A549 (cell line): ENCODE measurements around the gene GIMD1. TPM values are rescaled to one million over a fixed set of nuclear protein-coding genes. Genes with fewer than 3 reads are reported as not detected.

Source experiments
- ATAC-seq, 2 experiments: fragments of 200-7000 bp in 1 of 2; fragments of >200 bp in 1 of 2; cut with Nextera tagmentation in 1 of 2; cut with Tn5 transposase in 1 of 2; 3 replicates each; pipeline versions ENCODE4 v1.8.0 to v1.9.1; 2018 to 2020; ENCODE audit warnings: mild to moderate bottlenecking in 1 of 2, moderate library complexity in 1 of 2
- CTCF ChIA-PET: fragments of 300-600 bp; sonication (Branson Sonifier 250); formaldehyde crosslinking; extraction: SDS; loops from one replicate; lab custom pipeline; 2021; ENCODE audit warnings: antibody characterized with exemption, inconsistent platforms; lab: Yijun Ruan, JAX
- POLR2A ChIA-PET: fragments of 350-600 bp; formaldehyde crosslinking; extraction: SDS; loops from one replicate; lab custom pipeline; 2021; ENCODE audit warnings: antibody characterized with exemption, inconsistent platforms; lab: Yijun Ruan, JAX
- DNase-seq, 2 experiments: peaks; one replicate each; pipeline versions ENCODE4 v3.0.0 to v3.0.0-alpha.2; 2011 to 2016; ENCODE audit warnings: low read depth in 1 of 2, low spot score in 1 of 2
- FAIRE-seq: peaks from 2 replicates; lab custom pipeline; 2011; peaks lifted over from hg19 to GRCh38; lab: Jason Lieb, UNC
- H3K27ac ChIP-seq, 2 experiments: fragments of >200 bp; sonication (Bioruptor Twin); formaldehyde crosslinking; 3 replicates each; pipeline ENCODE4 v1.5.1; 2016 to 2017
- H3K4me1 ChIP-seq: fragments of >200 bp; sonication (Bioruptor Twin); formaldehyde crosslinking; 3 replicates; pipeline ENCODE4 v1.6.1; 2016
- H3K4me2 ChIP-seq: fragments of >200 bp; sonication (Bioruptor Twin); formaldehyde crosslinking; 3 replicates; pipeline ENCODE4 v1.6.1; 2016
- H3K4me3 ChIP-seq: fragments of >200 bp; sonication (Bioruptor Twin); formaldehyde crosslinking; 3 replicates; pipeline ENCODE4 v1.5.1; 2016
- H3K9me3 ChIP-seq: fragments of >200 bp; sonication (Bioruptor Twin); formaldehyde crosslinking; 3 replicates; pipeline ENCODE4 v1.6.1; 2016
- BHLHE40 ChIP-seq: IDR thresholded peaks from 2 replicates; pipeline ENCODE4 v1.6.1; 2012; ENCODE audit warnings: low read depth, low read length, inconsistent platforms
- CBX2 ChIP-seq: fragments of 200-600 bp; sonication (generic); IDR thresholded peaks from 2 replicates; pipeline ENCODE4 v1.6.1; 2016; ENCODE audit warnings: low read depth, mild to moderate bottlenecking, borderline replicate concordance
- CEBPB ChIP-seq, 2 experiments: fragments of >200 bp in 1 of 2; sonication (Bioruptor Twin) in 1 of 2; formaldehyde crosslinking in 1 of 2; IDR thresholded peaks; 2 replicates each; pipeline ENCODE4 v1.6.1; 2012 to 2016
- CHD2 ChIP-seq: fragments of 150-350 bp; IDR thresholded peaks from 2 replicates; pipeline ENCODE4 v1.6.1; 2014; ENCODE audit warnings: low read length; ENCODE audit not compliant: partially characterized antibody
- EHF ChIP-seq: fragments of 250-450 bp; sonication (Bioruptor Pico); IDR thresholded peaks from 2 replicates; pipeline ENCODE4 v1.5.0; 2020; ENCODE audit warnings: mild to moderate bottlenecking
- EHMT2 ChIP-seq: fragments of 200-600 bp; sonication (generic); IDR thresholded peaks from 2 replicates; pipeline ENCODE4 v1.6.1; 2016; ENCODE audit warnings: antibody characterized with exemption, low read depth, mild to moderate bottlenecking, moderate library complexity
- FOSL2 ChIP-seq, 2 experiments: fragments of 450-650 bp in 1 of 2; fragments of >200 bp in 1 of 2; sonication (Bioruptor Twin) in 1 of 2; formaldehyde crosslinking; IDR thresholded peaks; 2 replicates each; pipeline versions ENCODE4 v1.5.0 to v1.6.1; 2016 to 2020; ENCODE audit warnings: mild to moderate bottlenecking in 1 of 2, moderate library complexity in 1 of 2
- FOXS1 ChIP-seq: fragments of 250-450 bp; sonication (Bioruptor Pico); IDR thresholded peaks from 2 replicates; pipeline ENCODE4 v1.5.0; 2020; ENCODE audit warnings: mild to moderate bottlenecking, moderate library complexity
- GATA3 ChIP-seq: IDR thresholded peaks from 2 replicates; pipeline ENCODE4 v1.6.1; 2012; ENCODE audit warnings: borderline replicate concordance
- HEYL ChIP-seq: fragments of 250-450 bp; sonication (Bioruptor Pico); IDR thresholded peaks from 2 replicates; pipeline ENCODE4 v1.8.0; 2021; ENCODE audit warnings: mild to moderate bottlenecking, moderate library complexity
- HOXA7 ChIP-seq: fragments of 250-450 bp; sonication (Bioruptor Pico); IDR thresholded peaks from 2 replicates; pipeline ENCODE4 v1.5.0; 2020; ENCODE audit warnings: mild to moderate bottlenecking, moderate library complexity
- JUN ChIP-seq, 2 experiments: fragments of >200 bp; sonication (Bioruptor Twin); formaldehyde crosslinking; IDR thresholded peaks; 2 replicates in 1 of 2; 3 replicates in 1 of 2; pipeline ENCODE4 v1.6.1; 2016 to 2017
- KDM1A ChIP-seq: fragments of 200-600 bp; sonication (generic); IDR thresholded peaks from 2 replicates; pipeline ENCODE4 v1.6.1; 2016; ENCODE audit warnings: low read depth, mild to moderate bottlenecking
- MAFK ChIP-seq: fragments of 450-650 bp; IDR thresholded peaks from 2 replicates; pipeline ENCODE4 v1.6.1; 2014; ENCODE audit not compliant: partially characterized antibody
- MYC ChIP-seq: IDR thresholded peaks from 2 replicates; pipeline ENCODE4 v1.6.1; 2012; ENCODE audit warnings: mild to moderate bottlenecking, inconsistent platforms, low read length, improper control_type of control experiment, borderline replicate concordance
- NFE2L2 ChIP-seq: fragments of 150-350 bp; conservative IDR thresholded peaks from 2 replicates; pipeline ENCODE4 v1.6.1; 2014; ENCODE audit warnings: low read length
- NPAS2 ChIP-seq: fragments of 250-450 bp; sonication (Bioruptor Pico); IDR thresholded peaks from 2 replicates; pipeline ENCODE4 v1.8.0; 2022; ENCODE audit warnings: mild to moderate bottlenecking, moderate library complexity, borderline replicate concordance
- NR3C1 ChIP-seq: fragments of >200 bp; sonication (Bioruptor Twin); formaldehyde crosslinking; IDR thresholded peaks from 3 replicates; pipeline ENCODE4 v1.6.1; 2017
- POLR2A ChIP-seq: IDR thresholded peaks from 2 replicates; pipeline ENCODE4 v1.6.1; 2012; ENCODE audit warnings: mild to moderate bottlenecking, low read length
- RAD21 ChIP-seq, 2 experiments: fragments of >200 bp in 1 of 2; sonication (Bioruptor Twin) in 1 of 2; formaldehyde crosslinking in 1 of 2; IDR thresholded peaks in 1 of 2; conservative IDR thresholded peaks in 1 of 2; 2 replicates in 1 of 2; 3 replicates in 1 of 2; pipeline ENCODE4 v1.6.1; 2012 to 2018; ENCODE audit warnings: inconsistent platforms in 1 of 2
- RFX5 ChIP-seq: fragments of 450-650 bp; IDR thresholded peaks from 2 replicates; pipeline ENCODE4 v1.7.1; 2014; ENCODE audit warnings: antibody characterized with exemption, mild to moderate bottlenecking, moderate library complexity
- SREBF2 ChIP-seq: fragments of 450-650 bp; IDR thresholded peaks from 2 replicates; pipeline ENCODE4 v1.6.1; 2014; ENCODE audit warnings: mild to moderate bottlenecking, moderate library complexity
- ZFP36 ChIP-seq: fragments of 450-650 bp; IDR thresholded peaks from 2 replicates; pipeline ENCODE4 v1.6.1; 2014; ENCODE audit warnings: borderline replicate concordance; ENCODE audit not compliant: partially characterized antibody
- WGBS: methylation state at CpG from one replicate; pipeline ENCODE4 v1.1.6; 2017; ENCODE audit errors: missing lambda C conversion rate; 5-methylcytosine and 5-hydroxymethylcytosine counted together
- polyA plus RNA-seq, 4 experiments: library from polyadenylated mRNA; depleted of rRNA in 3 of 4; stranded (reverse); fragments of >200 nt; fragmentation: RNase III in 1 of 4; extraction: RNeasy Plus Mini Kit Qiagen cat#74134 plus additional on column Dnase treatment in 1 of 4; gene quantifications; 2 replicates in 3 of 4; 3 replicates in 1 of 4; pipeline ENCODE4 v1.2.3, GENCODE V29; 2011 to 2017
- TF ChIP-seq, protein P1 (sequence below): IDR thresholded peaks from 2 replicates; pipeline ENCODE4 v1.6.1; 2012
- TF ChIP-seq, protein P2 (sequence below): fragments of 450-650 bp; IDR thresholded peaks from 2 replicates; pipeline ENCODE4 v1.6.1; 2014; ENCODE audit warnings: antibody characterized with exemption
- TF ChIP-seq, protein P3 (sequence below): IDR thresholded peaks from 2 replicates; pipeline ENCODE4 v1.6.1; 2012
- TF ChIP-seq, protein P4 (sequence below): fragments of 150-350 bp; IDR thresholded peaks from 2 replicates; pipeline ENCODE4 v1.6.1; 2014; ENCODE audit warnings: low read depth, mild to moderate bottlenecking, low read length

The GIMD1 gene
- polyA plus RNA-seq, 2 of the 4 experiments (the other 2 are of a cell fraction), result not detected

DNA sequence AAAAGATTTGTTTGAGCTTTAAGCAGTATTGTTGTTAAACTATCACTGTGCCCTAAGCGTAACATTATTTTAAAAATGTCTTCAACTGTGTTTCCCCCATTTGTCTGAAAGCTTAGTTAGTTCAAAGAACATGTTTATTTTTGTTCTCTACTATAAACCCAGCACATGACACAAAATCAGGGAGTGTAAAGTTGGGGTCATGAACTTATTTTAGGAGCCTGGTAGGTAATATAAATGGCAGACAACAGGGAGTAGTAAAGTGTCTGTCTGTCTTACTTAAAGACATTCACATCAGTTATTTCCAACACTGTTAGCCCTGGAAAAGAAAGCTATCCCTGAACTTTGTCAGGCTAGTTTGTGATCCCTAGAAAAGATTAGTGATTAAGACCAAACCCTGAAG is 48.3 kb downstream of the GIMD1 start:
- no peaks in the 10 kb centered on the region for H3K9me3 ChIP-seq
- POLR2A ChIA-PET, result no interaction called here
- ATAC-seq (no peak), FAIRE-seq (no peak), DNase-seq (no peak)
- no peak overlapping the region for H3K4me2 ChIP-seq
- 93% methylated on average over 1 of the region's 1 CpG for WGBS
- peaks cover 40% of the 10 kb centered on the region for H3K4me1 ChIP-seq
- TF ChIP-seq EHMT2 (no peak), FOXS1 (CRISPR knock-in tag) (no peak), CBX2 (no peak), MYC (no peak), EHF (CRISPR knock-in tag) (no peak), SREBF2 (no peak), ZFP36 (no peak)
- H3K4me3 ChIP-seq, result no peak overlapping the region
- no peak overlapping the region for H3K27ac ChIP-seq
- CTCF ChIA-PET, result no interaction called here

DNA sequence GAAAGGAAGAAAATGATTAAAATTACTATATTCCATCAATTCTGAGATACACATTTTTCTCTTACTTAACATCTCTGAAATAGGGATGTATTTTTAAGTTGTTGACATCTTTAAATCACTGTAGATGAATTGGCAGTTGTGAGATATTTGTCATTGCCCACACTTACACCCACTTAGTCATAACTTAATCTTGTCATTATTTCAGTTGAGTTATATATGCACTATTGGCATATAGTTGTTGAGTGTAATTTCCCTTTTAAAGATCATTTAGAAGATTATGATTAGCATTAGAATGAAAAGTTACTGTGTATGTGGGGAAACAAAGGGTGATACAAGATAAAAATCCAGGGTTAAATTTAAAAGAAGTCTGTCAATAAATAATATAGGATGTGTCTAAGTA is 50.1 kb downstream of the GIMD1 start:
- no peak overlapping the region for H3K4me3 ChIP-seq
- ATAC-seq (no peak), DNase-seq (no peak)

DNA sequence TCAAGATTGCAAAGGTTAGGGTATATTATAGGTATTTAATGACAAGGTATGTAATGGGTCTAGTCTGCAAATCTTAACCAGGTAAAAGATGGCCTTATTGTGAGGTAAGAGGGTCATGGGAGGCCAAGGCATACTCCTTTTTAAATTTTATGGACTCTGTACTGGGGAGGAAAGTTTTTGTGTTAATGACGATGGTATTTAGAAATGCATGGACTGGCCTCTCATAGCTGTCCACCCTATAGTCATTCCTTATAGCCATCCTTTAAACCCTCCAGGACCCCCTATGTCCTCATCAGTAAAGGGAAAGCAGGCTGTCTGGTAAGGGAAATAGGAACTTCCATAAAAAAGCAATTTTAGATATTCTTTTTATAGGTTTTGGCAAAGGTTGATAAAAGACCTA is 50.8 kb downstream of the GIMD1 start:
- peak overlapping the region; percentile 97 for H3K4me2 ChIP-seq
- H3K4me3 ChIP-seq, result peak overlapping the region; percentile 91; the same call in 2 of the 3 replicates
- no peak for ATAC-seq
- ChIA-PET POLR2A (no interaction called here), CTCF (no interaction called here)
- TF ChIP-seq, protein P1, sequence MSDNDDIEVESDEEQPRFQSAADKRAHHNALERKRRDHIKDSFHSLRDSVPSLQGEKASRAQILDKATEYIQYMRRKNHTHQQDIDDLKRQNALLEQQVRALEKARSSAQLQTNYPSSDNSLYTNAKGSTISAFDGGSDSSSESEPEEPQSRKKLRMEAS, result no peak
- TF ChIP-seq NPAS2, result no peak
- TF ChIP-seq RAD21 (conservative IDR thresholded peaks at IDR 0.05 in 1 of 2, IDR thresholded peaks at IDR 0.05 in 1 of 2), result no peak
- TF ChIP-seq, protein P2, sequence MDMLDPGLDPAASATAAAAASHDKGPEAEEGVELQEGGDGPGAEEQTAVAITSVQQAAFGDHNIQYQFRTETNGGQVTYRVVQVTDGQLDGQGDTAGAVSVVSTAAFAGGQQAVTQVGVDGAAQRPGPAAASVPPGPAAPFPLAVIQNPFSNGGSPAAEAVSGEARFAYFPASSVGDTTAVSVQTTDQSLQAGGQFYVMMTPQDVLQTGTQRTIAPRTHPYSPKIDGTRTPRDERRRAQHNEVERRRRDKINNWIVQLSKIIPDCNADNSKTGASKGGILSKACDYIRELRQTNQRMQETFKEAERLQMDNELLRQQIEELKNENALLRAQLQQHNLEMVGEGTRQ, result no peak
- no peak for TF ChIP-seq BHLHE40
- no peak for TF ChIP-seq JUN (IDR thresholded peaks at IDR 0.05)
- TF ChIP-seq, all 56 proteins: peak for 0
- peaks cover 35% of the 10 kb centered on the region; the same call in 2 of the 3 replicates for H3K4me1 ChIP-seq
- FAIRE-seq, result no peak
- no peak overlapping the region for H3K27ac ChIP-seq
- no peaks in the 10 kb centered on the region for H3K9me3 ChIP-seq
- 56% methylated on average over 1 of the region's 1 CpG for WGBS
- no peak for DNase-seq

More for the DNA sequence above, 50.1 kb downstream of the GIMD1 start:
- ChIA-PET CTCF (no interaction called here), POLR2A (no interaction called here)
- no peak for FAIRE-seq
- H3K27ac ChIP-seq, result no peak overlapping the region
- no peaks in the 10 kb centered on the region for H3K9me3 ChIP-seq
- TF ChIP-seq HOXA7 (no peak), CEBPB (IDR thresholded peaks at IDR 0.05) (no peak), FOSL2 (IDR thresholded peaks at IDR 0.05) (no peak), FOSL2 (CRISPR knock-in tag; IDR thresholded peaks at IDR 0.05) (no peak), SREBF2 (no peak), NR3C1 (no peak), KDM1A (no peak), HEYL (CRISPR knock-in tag) (no peak), MAFK (no peak), GATA3 (no peak), POLR2A (no peak), CHD2 (no peak), FOXS1 (CRISPR knock-in tag) (no peak), NFE2L2 (no peak), EHMT2 (no peak), RFX5 (no peak)
- TF ChIP-seq, protein P3, sequence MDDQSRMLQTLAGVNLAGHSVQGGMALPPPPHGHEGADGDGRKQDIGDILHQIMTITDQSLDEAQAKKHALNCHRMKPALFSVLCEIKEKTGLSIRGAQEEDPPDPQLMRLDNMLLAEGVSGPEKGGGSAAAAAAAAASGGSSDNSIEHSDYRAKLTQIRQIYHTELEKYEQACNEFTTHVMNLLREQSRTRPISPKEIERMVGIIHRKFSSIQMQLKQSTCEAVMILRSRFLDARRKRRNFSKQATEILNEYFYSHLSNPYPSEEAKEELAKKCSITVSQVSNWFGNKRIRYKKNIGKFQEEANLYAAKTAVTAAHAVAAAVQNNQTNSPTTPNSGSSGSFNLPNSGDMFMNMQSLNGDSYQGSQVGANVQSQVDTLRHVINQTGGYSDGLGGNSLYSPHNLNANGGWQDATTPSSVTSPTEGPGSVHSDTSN, result no peak
- TF ChIP-seq, protein P2, result no peak
- TF ChIP-seq, protein P4, sequence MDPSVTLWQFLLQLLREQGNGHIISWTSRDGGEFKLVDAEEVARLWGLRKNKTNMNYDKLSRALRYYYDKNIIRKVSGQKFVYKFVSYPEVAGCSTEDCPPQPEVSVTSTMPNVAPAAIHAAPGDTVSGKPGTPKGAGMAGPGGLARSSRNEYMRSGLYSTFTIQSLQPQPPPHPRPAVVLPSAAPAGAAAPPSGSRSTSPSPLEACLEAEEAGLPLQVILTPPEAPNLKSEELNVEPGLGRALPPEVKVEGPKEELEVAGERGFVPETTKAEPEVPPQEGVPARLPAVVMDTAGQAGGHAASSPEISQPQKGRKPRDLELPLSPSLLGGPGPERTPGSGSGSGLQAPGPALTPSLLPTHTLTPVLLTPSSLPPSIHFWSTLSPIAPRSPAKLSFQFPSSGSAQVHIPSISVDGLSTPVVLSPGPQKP, result no peak
- peaks cover 41% of the 10 kb centered on the region for H3K4me1 ChIP-seq
- H3K4me2 ChIP-seq, result peak overlapping the region; percentile 97; the same call in 2 of the 3 replicates
